NCI-H2196 treated with DMSO at 0.1 percent for 48 hours (cell line): ENCODE results near the gene FLT3LG.

Experiments used
- DNase-seq: peaks from one replicate; lab custom pipeline; 2025; ENCODE audit not compliant: unreplicated experiment; lab: John Stamatoyannopoulos, UW

The FLT3LG gene

GRCh38 chr19:49473868-49474541, at the start of gene FLT3LG:
TSS of gene FLT3LG (plus strand) at chr19:49474215. CDS start at chr19:49474640, 425 bp downstream.
- DNase-seq: peak; percentile 62

GRCh38 chr19:49425178-49425577, 48.8 kb upstream of the FLT3LG start, which contains the start of gene GFY:
TSS of gene GFY (plus strand) at chr19:49425388. CDS start at chr19:49426431, 1,043 bp downstream.
- DNase-seq: no peak

GRCh38 chr19:49425922-49426592, 48.0 kb upstream of the FLT3LG start:
- DNase-seq: no peak

- no peak for DNase-seq
These were observed 46.7 kb upstream of the FLT3LG start for GRCh38 chr19:49427339-49427738.

GRCh38 chr19:49427855-49428546, 46.0 kb upstream of the FLT3LG start:
- no peak for DNase-seq

GRCh38 chr19:49428547-49429451, 45.2 kb upstream of the FLT3LG start:
- no peak for DNase-seq

- DNase-seq: no peak
These were observed 43.8 kb upstream of the FLT3LG start for GRCh38 chr19:49430172-49430677.

GRCh38 chr19:49430678-49431329, 43.2 kb upstream of the FLT3LG start:
- no peak for DNase-seq

GRCh38 chr19:49431330-49431749, 42.7 kb upstream of the FLT3LG start:
- no peak for DNase-seq

- DNase-seq: no peak
These were observed 41.6 kb upstream of the FLT3LG start for GRCh38 chr19:49432141-49433073.

- no peak for DNase-seq
These were observed 40.6 kb upstream of the FLT3LG start for GRCh38 chr19:49433240-49433901.

GRCh38 chr19:49434907-49435583, 39.0 kb upstream of the FLT3LG start:
- no peak for DNase-seq

- DNase-seq: no peak
These were observed 38.3 kb upstream of the FLT3LG start for GRCh38 chr19:49435670-49436069.

- DNase-seq: no peak
These were observed 37.5 kb upstream of the FLT3LG start for GRCh38 chr19:49436381-49437017.

- no peak for DNase-seq
These were observed 36.8 kb upstream of the FLT3LG start for GRCh38 chr19:49437231-49437630.

- no peak for DNase-seq
These were observed 35.8 kb upstream of the FLT3LG start for GRCh38 chr19:49438261-49438660.

GRCh38 chr19:49439836-49440235, 34.2 kb upstream of the FLT3LG start:
- DNase-seq: no peak
